ENCODE data around the gene TCF12. TPM values are rescaled to one million over a fixed set of nuclear protein-coding genes. Genes with fewer than 3 reads are reported as not detected.

Gene TCF12
- total RNA-seq, 4 donors from 2014 or later: 105 to 446 (median 180) TPM

DNA sequence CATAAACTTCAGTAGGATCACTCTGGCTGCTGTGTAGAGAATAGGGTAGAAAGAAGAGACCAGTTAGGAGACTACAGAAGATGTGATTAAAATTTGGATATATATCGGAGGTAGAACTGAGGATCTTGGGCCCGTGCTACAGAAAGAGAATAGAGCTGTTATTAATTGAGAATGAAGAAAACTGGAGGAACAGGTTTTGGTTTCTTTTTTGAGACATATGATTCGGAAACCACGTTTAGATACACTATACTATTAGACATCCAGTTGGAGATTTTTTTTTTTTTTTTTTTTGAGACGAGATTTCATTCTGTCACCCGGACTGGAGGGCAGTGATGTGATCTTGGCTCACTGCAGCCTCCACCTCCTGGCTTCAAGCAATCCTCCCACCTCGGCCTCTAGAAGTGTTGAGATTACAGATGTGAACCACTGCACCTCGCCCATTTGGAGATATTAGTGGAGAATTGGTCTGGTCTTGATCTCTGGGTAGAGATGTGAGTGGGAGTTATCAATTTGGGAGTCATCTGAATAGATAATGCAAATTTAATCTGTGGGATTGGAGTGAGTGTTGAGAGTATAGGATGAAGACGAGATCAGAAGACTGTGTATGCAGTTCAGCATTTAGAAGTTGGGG, 50.9 kb downstream of the TCF12 start:
- Histone ChIP-seq H3K4me1 (peaks cover 0 to 77% (median 42%) of the 10 kb centered on the region in 4 donors), H3K9me3 (no peaks in the 10 kb centered on the region), H3K27me3 (no peaks in the 10 kb centered on the region), H3K4me3 (no peak overlapping the region), H3K36me3 (no peaks in the 10 kb centered on the region), H3K27ac (peak overlapping the region; percentile 27 to 46 (median 38))
- DNase-seq: no peak
- 64 to 68% methylated on average over 8 to 9 of the region's 9 CpGs for WGBS, 2 donors (ENCODE audit: low coverage in 1 of 2)
- TF ChIP-seq POLR2AphosphoS5 (IDR thresholded peaks at IDR 0.05): no peak
- TF ChIP-seq, protein P1, sequence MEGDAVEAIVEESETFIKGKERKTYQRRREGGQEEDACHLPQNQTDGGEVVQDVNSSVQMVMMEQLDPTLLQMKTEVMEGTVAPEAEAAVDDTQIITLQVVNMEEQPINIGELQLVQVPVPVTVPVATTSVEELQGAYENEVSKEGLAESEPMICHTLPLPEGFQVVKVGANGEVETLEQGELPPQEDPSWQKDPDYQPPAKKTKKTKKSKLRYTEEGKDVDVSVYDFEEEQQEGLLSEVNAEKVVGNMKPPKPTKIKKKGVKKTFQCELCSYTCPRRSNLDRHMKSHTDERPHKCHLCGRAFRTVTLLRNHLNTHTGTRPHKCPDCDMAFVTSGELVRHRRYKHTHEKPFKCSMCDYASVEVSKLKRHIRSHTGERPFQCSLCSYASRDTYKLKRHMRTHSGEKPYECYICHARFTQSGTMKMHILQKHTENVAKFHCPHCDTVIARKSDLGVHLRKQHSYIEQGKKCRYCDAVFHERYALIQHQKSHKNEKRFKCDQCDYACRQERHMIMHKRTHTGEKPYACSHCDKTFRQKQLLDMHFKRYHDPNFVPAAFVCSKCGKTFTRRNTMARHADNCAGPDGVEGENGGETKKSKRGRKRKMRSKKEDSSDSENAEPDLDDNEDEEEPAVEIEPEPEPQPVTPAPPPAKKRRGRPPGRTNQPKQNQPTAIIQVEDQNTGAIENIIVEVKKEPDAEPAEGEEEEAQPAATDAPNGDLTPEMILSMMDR (IDR thresholded peaks at IDR 0.05): no peak
- no peak for TF ChIP-seq EP300 (IDR thresholded peaks at IDR 0.05; ENCODE audit: low read depth)
- no peak for TF ChIP-seq POLR2A (IDR thresholded peaks at IDR 0.05)
- intact Hi-C loops (cut with DNase I; ENCODE audit: low total_unique reads): no loop called here
- in situ Hi-C loops (cut with MboI; ENCODE audit: low pct_ligation_motif_present in 1 of 4, low pct_unique_long_range_greater_than_20kb in 1 of 4, low sequenced_read_pairs in 3 of 4): no loop called here

DNA sequence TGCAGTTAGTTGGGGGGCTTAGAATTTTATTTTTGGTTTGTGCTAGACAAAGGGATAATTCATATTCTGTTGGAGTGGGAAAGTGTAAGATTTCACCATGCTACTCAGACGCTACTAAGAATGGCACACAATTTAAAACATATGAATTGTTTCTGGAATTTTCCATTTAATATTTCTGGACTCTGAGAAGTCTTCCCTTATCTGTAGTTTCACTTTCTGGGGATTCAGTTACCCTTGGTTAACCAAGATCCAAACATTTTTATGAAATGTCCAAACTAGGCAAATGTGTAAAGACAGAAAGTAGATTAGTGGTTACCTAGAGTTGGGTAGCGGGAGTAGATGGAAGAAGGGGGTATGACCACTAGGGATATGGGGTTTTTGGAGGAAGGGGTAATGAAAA, 53.1 kb downstream of the TCF12 start:
- Histone ChIP-seq H3K36me3 (no peaks in the 10 kb centered on the region), H3K27me3 (no peaks in the 10 kb centered on the region), H3K4me1 (peaks cover 0 to 65% (median 37%) of the 10 kb centered on the region in 4 donors), H3K4me3 (no peak overlapping the region), H3K27ac (no peak overlapping the region), H3K9me3 (no peaks in the 10 kb centered on the region)
- WGBS, 2 donors (ENCODE audit: low coverage in 1 of 2): 79 to 85% methylated on average over 2 of the region's 2 CpGs
- in situ Hi-C loops (cut with MboI; ENCODE audit: low pct_ligation_motif_present in 1 of 4, low pct_unique_long_range_greater_than_20kb in 1 of 4, low sequenced_read_pairs in 3 of 4): no loop called here
- no peak for DNase-seq
- no peak for TF ChIP-seq POLR2AphosphoS5 (IDR thresholded peaks at IDR 0.05)
- TF ChIP-seq, protein P1 (IDR thresholded peaks at IDR 0.05): no peak
- TF ChIP-seq POLR2A (IDR thresholded peaks at IDR 0.05): no peak
- no peak for TF ChIP-seq EP300 (IDR thresholded peaks at IDR 0.05; ENCODE audit: low read depth)
- intact Hi-C loops (cut with DNase I; ENCODE audit: low total_unique reads): no loop called here

DNA sequence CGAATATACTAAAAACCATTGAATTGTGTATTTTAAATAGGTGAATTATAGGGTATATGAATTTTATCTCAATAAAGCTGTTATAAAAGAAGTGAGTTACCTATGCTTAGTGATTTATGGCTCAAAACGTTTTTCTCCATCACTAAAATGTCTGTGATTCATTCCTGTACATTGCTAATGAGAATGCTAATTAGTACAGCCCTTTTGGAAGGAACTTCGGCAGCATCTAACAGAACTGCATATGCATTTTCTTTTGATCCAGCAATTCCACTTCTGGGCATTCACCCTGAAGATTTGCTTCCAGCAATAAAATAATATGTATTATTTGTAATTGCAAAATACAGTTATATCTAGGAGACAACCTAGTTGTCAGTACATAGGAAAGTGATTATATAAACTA, 53.6 kb downstream of the TCF12 start:
- in situ Hi-C loops (cut with MboI; ENCODE audit: low pct_ligation_motif_present in 1 of 4, low pct_unique_long_range_greater_than_20kb in 1 of 4, low sequenced_read_pairs in 3 of 4): no loop called here
- Histone ChIP-seq H3K4me1 (peaks cover 0 to 61% (median 35%) of the 10 kb centered on the region in 4 donors), H3K27ac (no peak overlapping the region), H3K4me3 (no peak overlapping the region), H3K9me3 (no peaks in the 10 kb centered on the region), H3K36me3 (no peaks in the 10 kb centered on the region), H3K27me3 (no peaks in the 10 kb centered on the region)
- TF ChIP-seq POLR2A (IDR thresholded peaks at IDR 0.05): no peak
- TF ChIP-seq EP300 (IDR thresholded peaks at IDR 0.05; ENCODE audit: low read depth): no peak
- TF ChIP-seq, protein P1 (IDR thresholded peaks at IDR 0.05): no peak
- TF ChIP-seq POLR2AphosphoS5 (IDR thresholded peaks at IDR 0.05): no peak
- intact Hi-C loops (cut with DNase I; ENCODE audit: low total_unique reads): no loop called here
- DNase-seq: no peak
- WGBS, 2 donors (ENCODE audit: low coverage in 1 of 2): 49 to 76% methylated on average over 2 to 3 of the region's 3 CpGs

DNA sequence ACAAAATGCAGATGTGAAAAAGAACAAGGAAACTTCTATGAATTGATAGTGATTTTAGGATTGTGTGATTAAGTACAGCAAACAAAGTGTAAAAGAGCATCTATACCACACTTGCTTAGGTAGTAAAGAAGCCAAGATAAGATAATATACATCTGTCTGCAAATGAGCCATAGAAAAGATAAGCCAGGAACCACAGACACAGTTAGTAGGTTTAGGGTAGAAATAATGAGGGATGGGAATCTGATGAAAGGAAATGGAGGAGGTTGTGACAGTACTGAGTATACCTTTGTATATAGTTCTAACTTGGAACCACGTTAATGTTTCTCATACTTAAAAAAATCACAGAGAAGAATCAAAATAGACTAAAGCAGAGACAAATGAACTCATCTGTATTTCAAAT, 54.0 kb downstream of the TCF12 start:
- Histone ChIP-seq H3K36me3 (no peaks in the 10 kb centered on the region), H3K4me1 (peaks cover 0 to 58% (median 33%) of the 10 kb centered on the region in 4 donors), H3K27ac (no peak overlapping the region), H3K27me3 (no peaks in the 10 kb centered on the region), H3K4me3 (no peak overlapping the region), H3K9me3 (no peaks in the 10 kb centered on the region)
- 45 to 57% methylated on average over 1 of the region's 1 CpG for WGBS, 2 donors (ENCODE audit: low coverage in 1 of 2)
- intact Hi-C loops (cut with DNase I; ENCODE audit: low total_unique reads): no loop called here
- in situ Hi-C loops (cut with MboI; ENCODE audit: low pct_ligation_motif_present in 1 of 4, low pct_unique_long_range_greater_than_20kb in 1 of 4, low sequenced_read_pairs in 3 of 4): no loop called here
- TF ChIP-seq POLR2A (IDR thresholded peaks at IDR 0.05) (no peak), EP300 (IDR thresholded peaks at IDR 0.05; ENCODE audit: low read depth) (no peak), POLR2AphosphoS5 (IDR thresholded peaks at IDR 0.05) (no peak)
- TF ChIP-seq, protein P1 (IDR thresholded peaks at IDR 0.05): no peak
- no peak for DNase-seq

All from transverse colon (tissue), 4 donors.